A673 (cell line): ENCODE measurements around the gene GATA2.

Experiments used
- EZH2 ChIP-seq: fragments of 200-600 bp; sonication (generic); IDR thresholded peaks from 2 replicates; pipeline ENCODE4 v1.6.1; 2017; ENCODE audit warnings: borderline replicate concordance, low read depth, mild to moderate bottlenecking, mixed read lengths, antibody characterized with exemption, low read length; ENCODE audit not compliant: poor library complexity, severe bottlenecking
- TF ChIP-seq, protein P1 (sequence below): fragments of 300-800, 200-600 bp; sonication (generic); conservative IDR thresholded peaks from 2 replicates; pipeline ENCODE4 v1.5.1; 2017; ENCODE audit warnings: low read depth, mild to moderate bottlenecking, antibody characterized with exemption, low read length, moderate library complexity, mixed read lengths

DNA sequence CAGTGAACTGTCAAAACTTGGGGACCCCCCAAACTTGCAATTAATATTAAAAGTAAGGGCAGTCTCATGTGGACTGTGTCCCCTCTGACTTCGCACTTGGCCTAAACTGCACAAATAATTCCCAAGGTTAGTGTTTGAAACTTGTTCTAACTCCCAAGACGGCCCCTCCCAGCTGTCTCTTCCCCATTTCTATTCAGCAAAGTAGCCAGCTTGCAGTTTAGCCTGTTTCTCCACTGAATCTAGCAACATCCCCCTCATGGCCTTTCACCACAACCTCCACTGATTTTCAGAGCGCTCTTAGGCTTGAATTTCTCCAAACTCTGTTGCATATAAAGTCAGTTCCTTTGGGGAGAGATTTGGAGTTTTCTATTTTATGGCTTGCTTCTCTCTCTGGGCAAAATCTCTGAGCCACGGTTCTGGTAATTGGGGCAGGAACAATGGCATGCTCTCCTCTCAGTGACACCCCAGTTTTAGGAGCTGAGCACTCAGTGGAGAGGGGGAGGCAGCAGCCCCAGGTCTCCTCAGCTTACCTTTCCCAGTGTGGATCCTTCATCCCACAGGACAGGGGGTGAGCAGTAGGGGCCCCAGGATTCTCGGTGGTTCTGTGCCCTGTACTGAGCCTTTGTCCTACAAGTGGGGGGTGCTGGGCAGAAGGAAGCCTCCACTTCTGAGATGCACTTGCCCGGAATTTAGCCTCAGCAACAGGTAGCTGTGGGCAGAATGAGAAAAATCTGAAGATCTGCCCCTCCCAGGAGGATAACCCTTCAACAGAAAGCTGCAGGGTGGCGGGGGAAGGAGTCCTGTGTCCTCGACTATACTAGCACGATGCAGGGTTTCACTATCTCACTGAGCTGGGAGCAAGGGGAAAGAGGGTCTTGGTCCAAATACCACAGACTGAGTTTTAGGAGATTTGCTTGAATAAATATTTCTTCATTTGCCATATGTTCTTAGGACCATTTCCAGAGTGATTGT lies 39.3 kb upstream of the GATA2 start:
- TF ChIP-seq EZH2 = no peak
- TF ChIP-seq, protein P1, sequence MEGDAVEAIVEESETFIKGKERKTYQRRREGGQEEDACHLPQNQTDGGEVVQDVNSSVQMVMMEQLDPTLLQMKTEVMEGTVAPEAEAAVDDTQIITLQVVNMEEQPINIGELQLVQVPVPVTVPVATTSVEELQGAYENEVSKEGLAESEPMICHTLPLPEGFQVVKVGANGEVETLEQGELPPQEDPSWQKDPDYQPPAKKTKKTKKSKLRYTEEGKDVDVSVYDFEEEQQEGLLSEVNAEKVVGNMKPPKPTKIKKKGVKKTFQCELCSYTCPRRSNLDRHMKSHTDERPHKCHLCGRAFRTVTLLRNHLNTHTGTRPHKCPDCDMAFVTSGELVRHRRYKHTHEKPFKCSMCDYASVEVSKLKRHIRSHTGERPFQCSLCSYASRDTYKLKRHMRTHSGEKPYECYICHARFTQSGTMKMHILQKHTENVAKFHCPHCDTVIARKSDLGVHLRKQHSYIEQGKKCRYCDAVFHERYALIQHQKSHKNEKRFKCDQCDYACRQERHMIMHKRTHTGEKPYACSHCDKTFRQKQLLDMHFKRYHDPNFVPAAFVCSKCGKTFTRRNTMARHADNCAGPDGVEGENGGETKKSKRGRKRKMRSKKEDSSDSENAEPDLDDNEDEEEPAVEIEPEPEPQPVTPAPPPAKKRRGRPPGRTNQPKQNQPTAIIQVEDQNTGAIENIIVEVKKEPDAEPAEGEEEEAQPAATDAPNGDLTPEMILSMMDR = no peak
